H1 (cell line): Measurements from ENCODE around the gene PAX6. TPM values are rescaled to one million over a fixed set of nuclear protein-coding genes. Genes with fewer than 3 reads are reported as not detected.

Experiments
- CTCF ChIA-PET: fragments of 300-600 bp; sonication (Branson Sonifier 250); formaldehyde crosslinking; loops from one replicate; lab custom pipeline; 2021; ENCODE audit not compliant: partially characterized antibody; lab: Charles Lee
- POLR2A ChIA-PET: fragments of 300-600 bp; sonication (Branson Sonifier 250); formaldehyde crosslinking; loops from one replicate; lab custom pipeline; 2021; ENCODE audit warnings: inconsistent platforms; ENCODE audit not compliant: partially characterized antibody; lab: Charles Lee
- DNase-seq, 2 experiments: peaks; one replicate each; pipeline versions ENCODE4 v3.0.0 to v3.0.0-alpha.2; 2010 to 2022; ENCODE audit warnings: low spot score in 2 of 2, low read depth in 1 of 2, mixed read lengths in 1 of 2
- FAIRE-seq: peaks from 2 replicates; lab custom pipeline; 2011; peaks lifted over from hg19 to GRCh38; lab: Jason Lieb, UNC
- H2AFZ ChIP-seq: 2 replicates; pipeline ENCODE4 v1.8.1; 2012; ENCODE audit warnings: low read length, inconsistent platforms
- H2AK5ac ChIP-seq: 2 replicates; pipeline ENCODE4 v1.6.1; 2013; ENCODE audit warnings: low read depth, low read length
- H2BK120ac ChIP-seq: replicated peaks from 2 replicates; pipeline ENCODE3; 2013; ENCODE audit warnings: low read depth, low read length, inconsistent platforms
- H2BK12ac ChIP-seq: 2 replicates; pipeline ENCODE4 v1.6.1; 2013; ENCODE audit warnings: low read depth, low read length
- H2BK15ac ChIP-seq: 2 replicates; pipeline ENCODE4 v1.6.1; 2013; ENCODE audit warnings: low read length
- H2BK20ac ChIP-seq: 2 replicates; pipeline ENCODE4 v1.6.1; 2013; ENCODE audit warnings: low read length
- H2BK5ac ChIP-seq: 2 replicates; pipeline ENCODE4 v1.6.1; 2013; ENCODE audit warnings: low read depth, low read length
- H3K14ac ChIP-seq: 2 replicates; pipeline ENCODE4 v1.6.1; 2013; ENCODE audit warnings: inconsistent platforms; ENCODE audit not compliant: insufficient read length
- H3K18ac ChIP-seq: 2 replicates; pipeline ENCODE4 v1.6.1; 2013; ENCODE audit warnings: low read length; ENCODE audit errors: extremely low read depth
- H3K23ac ChIP-seq: 2 replicates; pipeline ENCODE4 v1.6.1; 2013; ENCODE audit warnings: inconsistent platforms; ENCODE audit not compliant: insufficient read length
- H3K23me2 ChIP-seq: 2 replicates; pipeline ENCODE4 v1.6.1; 2013; ENCODE audit warnings: low read depth, low read length
- H3K27ac ChIP-seq: 2 replicates; pipeline ENCODE4 v1.6.1; 2011; ENCODE audit warnings: low read depth, low read length, inconsistent platforms
- H3K27me3 ChIP-seq, 4 experiments: replicated peaks in 1 of 4; 1 replicate in 1 of 4; 2 replicates in 3 of 4; pipeline versions ENCODE4 v1.6.1 to v1.8.1; 2011 to 2013; ENCODE audit warnings: low read length in 3 of 4, mild to moderate bottlenecking in 3 of 4, inconsistent platforms in 2 of 4, mixed read lengths in 2 of 4, moderate library complexity in 1 of 4; ENCODE audit not compliant: control insufficient read depth in 3 of 4, insufficient read depth in 3 of 4; ENCODE audit errors: extremely low read depth in 1 of 4
- H3K36me3 ChIP-seq, 4 experiments: 2 replicates each; pipeline versions ENCODE4 v1.6.1 to v1.8.1; 2011 to 2013; ENCODE audit warnings: mild to moderate bottlenecking in 4 of 4, low read length in 3 of 4, moderate library complexity in 2 of 4, control low read depth in 1 of 4, inconsistent platforms in 1 of 4; ENCODE audit not compliant: insufficient read depth in 4 of 4, control insufficient read depth in 2 of 4
- H3K4ac ChIP-seq: replicated peaks from 2 replicates; pipeline ENCODE3; 2013; ENCODE audit warnings: low read length, low read depth, mixed read lengths, inconsistent platforms; ENCODE audit not compliant: insufficient read length
- H3K4me1 ChIP-seq, 4 experiments: replicated peaks in 1 of 4; 1 replicate in 1 of 4; 2 replicates in 3 of 4; pipeline versions ENCODE4 v1.6.1 to v1.8.1; 2011 to 2013; ENCODE audit warnings: low read length in 3 of 4, inconsistent platforms in 2 of 4, mixed read lengths in 1 of 4; ENCODE audit not compliant: insufficient read depth in 4 of 4, control insufficient read depth in 3 of 4
- H3K4me2 ChIP-seq, 2 experiments: 2 replicates each; pipeline versions ENCODE4 v1.6.1 to v1.8.1; 2011 to 2013; ENCODE audit warnings: low read depth in 2 of 2, low read length in 2 of 2, control low read depth in 1 of 2, inconsistent platforms in 1 of 2, mild to moderate bottlenecking in 1 of 2; ENCODE audit not compliant: insufficient read depth in 1 of 2
- H3K4me3 ChIP-seq, 4 experiments: fragments of 200-600, 300-600 bp in 1 of 4; sonication (generic), shearing (Covaris generic), sonication (Bioruptor Twin) in 1 of 4; 2 replicates each; pipeline versions ENCODE4 v1.5.1 to v1.8.1; 2011 to 2016; ENCODE audit warnings: low read length in 4 of 4, low read depth in 3 of 4, control low read depth in 2 of 4, inconsistent platforms in 2 of 4, mild to moderate bottlenecking in 2 of 4, mixed read lengths in 1 of 4, moderate library complexity in 1 of 4; ENCODE audit not compliant: insufficient read depth in 2 of 4; ENCODE audit errors: extremely low read depth in 1 of 4
- H3K56ac ChIP-seq: replicated peaks from 2 replicates; pipeline ENCODE3; 2013; ENCODE audit warnings: low read depth, mild to moderate bottlenecking, mixed read lengths, low read length, inconsistent platforms; ENCODE audit not compliant: insufficient read length
- H3K79me1 ChIP-seq: 2 replicates; pipeline ENCODE4 v1.6.1; 2013; ENCODE audit warnings: low read depth, low read length, control low read depth
- H3K79me2 ChIP-seq, 2 experiments: 2 replicates each; pipeline versions ENCODE4 v1.6.1 to v1.8.1; 2012 to 2013; ENCODE audit warnings: low read length in 2 of 2, mild to moderate bottlenecking in 2 of 2, inconsistent platforms in 1 of 2; ENCODE audit not compliant: insufficient read depth in 2 of 2, control insufficient read depth in 1 of 2
- H3K9ac ChIP-seq, 4 experiments: replicated peaks in 1 of 4; 1 replicate in 1 of 4; 2 replicates in 3 of 4; pipeline versions ENCODE4 v1.6.1 to v1.8.1; 2011 to 2013; ENCODE audit warnings: low read depth in 3 of 4, low read length in 3 of 4, control low read depth in 2 of 4, mild to moderate bottlenecking in 2 of 4, moderate library complexity in 2 of 4, inconsistent platforms in 1 of 4; ENCODE audit errors: extremely low read depth in 1 of 4
- H3K9me3 ChIP-seq, 2 experiments: 2 replicates each; pipeline versions ENCODE4 v1.6.1 to v1.8.1; 2012 to 2013; ENCODE audit warnings: mild to moderate bottlenecking in 2 of 2, moderate library complexity in 2 of 2, control low read depth in 1 of 2, inconsistent platforms in 1 of 2, low read depth in 1 of 2, low read length in 1 of 2, mixed read lengths in 1 of 2; ENCODE audit not compliant: insufficient read depth in 2 of 2
- H4K20me1 ChIP-seq, 2 experiments: replicated peaks in 1 of 2; 2 replicates each; pipeline versions ENCODE3 to v1.8.1; 2011 to 2013; ENCODE audit warnings: inconsistent platforms in 2 of 2, low read length in 2 of 2, mild to moderate bottlenecking in 1 of 2; ENCODE audit not compliant: insufficient read depth in 2 of 2, control insufficient read depth in 1 of 2
- H4K5ac ChIP-seq: 2 replicates; pipeline ENCODE4 v1.6.1; 2013; ENCODE audit warnings: low read length, low read depth, mixed read lengths, inconsistent platforms; ENCODE audit not compliant: insufficient read length
- H4K8ac ChIP-seq: 2 replicates; pipeline ENCODE4 v1.8.0; 2013; ENCODE audit warnings: mild to moderate bottlenecking, moderate library complexity, low read length, inconsistent platforms; ENCODE audit not compliant: insufficient read depth; ENCODE audit errors: extremely low read depth
- H4K91ac ChIP-seq: replicated peaks from 2 replicates; pipeline ENCODE3; 2013; ENCODE audit warnings: low read length, mixed read lengths, inconsistent platforms; ENCODE audit not compliant: insufficient read length
- CREB1 ChIP-seq: IDR thresholded peaks from 2 replicates; pipeline ENCODE4 v1.6.1; 2012; ENCODE audit warnings: inconsistent platforms
- EZH2 ChIP-seq: fragments of 200-600 bp; sonication (generic); IDR thresholded peaks from 2 replicates; pipeline ENCODE4 v1.7.1; 2012; ENCODE audit warnings: low read depth, mild to moderate bottlenecking, moderate library complexity, low read length, inconsistent platforms; ENCODE audit not compliant: severe bottlenecking
- GABPA ChIP-seq: IDR thresholded peaks from 2 replicates; pipeline ENCODE4 v1.6.1; 2011; ENCODE audit warnings: mild to moderate bottlenecking, low read length, moderate library complexity, borderline replicate concordance; ENCODE audit not compliant: insufficient read depth
- NANOG ChIP-seq: IDR thresholded peaks from 2 replicates; pipeline ENCODE4 v1.6.1; 2011; ENCODE audit warnings: low read length, low read depth, mild to moderate bottlenecking, inconsistent platforms; ENCODE audit not compliant: insufficient read depth, poor library complexity, severe bottlenecking
- PHF8 ChIP-seq: fragments of 200-600 bp; sonication (generic); conservative IDR thresholded peaks from 2 replicates; pipeline ENCODE4 v1.7.1; 2012; ENCODE audit warnings: low read depth, mild to moderate bottlenecking, inconsistent platforms, low read length, moderate library complexity
- POU5F1 ChIP-seq: IDR thresholded peaks from 2 replicates; pipeline ENCODE4 v1.6.1; 2011; ENCODE audit warnings: low read depth, mild to moderate bottlenecking, low read length, moderate library complexity
- RNF2 ChIP-seq: fragments of 200-900, 300-1000 bp; sonication (generic); IDR thresholded peaks from 2 replicates; pipeline ENCODE4 v1.7.1; 2016; ENCODE audit warnings: borderline replicate concordance, low read depth, mild to moderate bottlenecking, antibody characterized with exemption, low read length; ENCODE audit not compliant: poor library complexity, severe bottlenecking; ENCODE audit errors: missing control alignments
- SRF ChIP-seq: IDR thresholded peaks from 2 replicates; pipeline ENCODE4 v1.6.1; 2011; ENCODE audit warnings: mild to moderate bottlenecking, low read depth, low read length, moderate library complexity
- SUZ12 ChIP-seq: fragments of 200-600 bp; sonication (generic); IDR thresholded peaks from 2 replicates; pipeline ENCODE4 v1.6.1; 2012; ENCODE audit warnings: mild to moderate bottlenecking, inconsistent platforms, low read length, moderate library complexity, mixed read lengths
- TCF12 ChIP-seq: IDR thresholded peaks from 2 replicates; pipeline ENCODE4 v1.6.1; 2011; ENCODE audit warnings: low read depth, mild to moderate bottlenecking, low read length
- WGBS, 2 experiments: shearing (Covaris generic) in 1 of 2; methylation state at CpG; one replicate each; pipeline versions ENCODE4 v1.1.6 to v1.1.7; 2013 to 2015; ENCODE audit warnings: low lambda C conversion rate in 2 of 2, mixed read lengths in 2 of 2, inconsistent platforms in 1 of 2, low coverage in 1 of 2, missing lambda C conversion rate in 1 of 2; ENCODE audit not compliant: insufficient replicate concordance in 2 of 2, insufficient coverage in 1 of 2, insufficient read length in 1 of 2; ENCODE audit errors: extremely low coverage in 1 of 2, missing lambda C conversion rate in 1 of 2; 5-methylcytosine and 5-hydroxymethylcytosine counted together
- polyA plus RNA-seq, 7 experiments: library from polyadenylated mRNA; depleted of rRNA in 3 of 7; stranded (reverse) in 5 of 7; unstranded in 2 of 7; fragments of >200 nt in 5 of 7; fragments of 200-250 nt in 2 of 7; gene quantifications; 1 replicate in 5 of 7; 2 replicates in 1 of 7; 4 replicates in 1 of 7; pipeline versions ENCODE4 v1.2.1 to v1.2.3, GENCODE V29; 2011 to 2013; ENCODE audit warnings: missing spikeins in 2 of 7, mixed read lengths in 2 of 7
- total RNA-seq: library from RNA; stranded (reverse); fragmentation: NEBNext Ultra II Directional; extraction: Animal tissue kit (Norgen Biotek cat#: 25700); gene quantifications from 2 replicates; pipeline ENCODE4 v1.2.1, GENCODE V29; 2021
- TF ChIP-seq, protein P1 (sequence below): IDR thresholded peaks from 2 replicates; pipeline ENCODE4 v1.6.1; 2011; ENCODE audit warnings: low read depth, mild to moderate bottlenecking, low read length; ENCODE audit not compliant: insufficient read depth

PAX6 gene
- total and polyA plus RNA-seq, 2 of the 8 experiments (the other 6 are each of a cell fraction or from before 2014, with no cell fraction given) = 0.30 to 0.65 TPM

DNA sequence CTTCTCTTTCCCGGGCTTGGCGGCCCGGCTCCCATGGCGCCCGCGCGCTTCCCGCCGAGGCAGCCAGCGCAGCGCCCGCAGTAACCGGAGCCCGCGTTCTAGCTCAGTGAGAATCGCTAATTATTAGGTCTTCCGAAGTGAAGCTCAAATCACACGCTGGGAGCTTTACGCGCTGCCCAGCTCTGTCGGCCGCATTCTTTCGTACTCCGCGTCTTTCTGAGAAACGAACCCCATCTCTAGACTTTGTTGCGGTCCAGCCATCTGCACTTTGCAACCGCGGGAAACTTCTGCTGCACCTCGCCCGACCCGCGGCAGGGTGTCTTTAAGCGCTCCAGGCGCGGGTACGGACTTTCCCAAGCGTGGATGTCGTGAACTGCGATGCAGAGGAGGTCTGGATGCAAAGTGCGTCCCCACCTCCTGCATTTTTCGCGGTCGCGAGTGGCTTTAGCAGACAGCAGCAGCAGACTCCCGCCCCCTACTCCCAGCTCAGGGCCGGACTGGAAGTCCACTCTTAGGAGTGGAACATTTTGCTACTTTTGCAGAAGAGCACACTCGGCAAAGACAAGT lies 6.0 kb upstream of the PAX6 start:
- CTCF ChIA-PET = interaction anchor here (1.2 to 11.4 kb wide), 7 partner anchors 10 to 176 kb away, joined by 3 to 88 read pairs (median 9); no protein-coding TSS in a partner anchor
- no peak overlapping the region; the same call in 1 of the 2 replicates for H3K18ac ChIP-seq
- H3K56ac ChIP-seq = no peak overlapping the region
- H4K91ac ChIP-seq = no peak overlapping the region
- no peak overlapping the region for H3K27ac ChIP-seq
- peaks cover 0 to 20% of the 10 kb centered on the region in 2 experiments for H4K20me1 ChIP-seq
- no peaks in the 10 kb centered on the region for H3K9me3 ChIP-seq
- no peak overlapping the region for H2BK5ac ChIP-seq
- H3K27me3 ChIP-seq = peaks cover 79 to 100% (median 98%) of the 10 kb centered on the region in 4 experiments
- H3K14ac ChIP-seq = no peak overlapping the region
- H3K23ac ChIP-seq = no peak overlapping the region
- H2BK20ac ChIP-seq = no peak overlapping the region
- no peak overlapping the region for H2BK15ac ChIP-seq
- no peak overlapping the region for H2AK5ac ChIP-seq
- no peak overlapping the region for H3K4ac ChIP-seq
- H4K5ac ChIP-seq = no peak overlapping the region
- no peaks in the 10 kb centered on the region; a peak in 1 of 8 replicates for H3K36me3 ChIP-seq
- peaks cover 14% of the 10 kb centered on the region; the same call in 1 of the 2 replicates for H3K23me2 ChIP-seq
- FAIRE-seq (no peak), DNase-seq (peak in 1 of 2 experiments; percentile 64)
- no peak overlapping the region for H2BK120ac ChIP-seq
- no peak overlapping the region for H2AFZ ChIP-seq
- peaks cover 3 to 70% (median 47%) of the 10 kb centered on the region in 4 experiments for H3K4me1 ChIP-seq
- H3K9ac ChIP-seq = no peak overlapping the region
- H4K8ac ChIP-seq = no peak overlapping the region
- H3K4me2 ChIP-seq = peak overlapping the region; percentile 74 to 82
- H3K79me1 ChIP-seq = no peaks in the 10 kb centered on the region
- no peak overlapping the region for H2BK12ac ChIP-seq
- peak overlapping the region in 3 of 4 experiments; percentile 35 to 62 (median 45); a peak in 5 of 8 replicates for H3K4me3 ChIP-seq
- H3K79me2 ChIP-seq = no peaks in the 10 kb centered on the region
- POLR2A ChIA-PET = interaction anchor here (0.9 to 3.2 kb wide), 3 partner anchors 7 to 17 kb away, joined by 3 to 16 read pairs (median 7); partner anchors contain the start of gene PAX6
- 2% methylated on average over 48 of the region's 48 CpGs; no CpG with 5 or more reads in 1 of the 2 experiments for WGBS, 2 experiments
- TF ChIP-seq GABPA (no peak), PHF8 (no peak), POU5F1 (no peak), SRF (no peak), SUZ12 (peak; percentile 92), TCF12 (0 out of 2 replicates have a peak, but pooled peaks have one; percentile 4), EZH2 (peak; percentile 96), CREB1 (no peak), NANOG (no peak), RNF2 (peak; percentile 98)
- TF ChIP-seq, protein P1, sequence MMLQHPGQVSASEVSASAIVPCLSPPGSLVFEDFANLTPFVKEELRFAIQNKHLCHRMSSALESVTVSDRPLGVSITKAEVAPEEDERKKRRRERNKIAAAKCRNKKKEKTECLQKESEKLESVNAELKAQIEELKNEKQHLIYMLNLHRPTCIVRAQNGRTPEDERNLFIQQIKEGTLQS = no peak
